Trophoblast cell (in vitro differentiated cells and primary cell): ENCODE data around the gene CDH24.

Source experiments
- DNase-seq, 2 donors: peaks; one replicate each; pipeline ENCODE4 v3.0.0-alpha.2; 2016
- H2AFZ ChIP-seq: 2 replicates; pipeline ENCODE4 v1.6.1; 2013; ENCODE audit warnings: low read length, moderate library complexity, mild to moderate bottlenecking; ENCODE audit not compliant: insufficient read depth, poor library complexity
- H2AK5ac ChIP-seq: 2 replicates; pipeline ENCODE4 v1.6.1; 2013; ENCODE audit warnings: mild to moderate bottlenecking, low read length
- H2BK120ac ChIP-seq: 2 replicates; pipeline ENCODE4 v1.6.1; 2013; ENCODE audit warnings: low read length, mild to moderate bottlenecking, moderate library complexity; ENCODE audit not compliant: insufficient read depth, poor library complexity
- H2BK12ac ChIP-seq: 2 replicates; pipeline ENCODE4 v1.6.1; 2013; ENCODE audit warnings: mild to moderate bottlenecking, low read length, moderate library complexity
- H2BK5ac ChIP-seq: 2 replicates; pipeline ENCODE4 v1.6.1; 2013; ENCODE audit warnings: low read length, low read depth, moderate library complexity, mild to moderate bottlenecking; ENCODE audit not compliant: poor library complexity
- H3K14ac ChIP-seq: 2 replicates; pipeline ENCODE4 v1.6.1; 2013; ENCODE audit warnings: mild to moderate bottlenecking, low read length
- H3K18ac ChIP-seq: 2 replicates; pipeline ENCODE4 v1.6.1; 2013; ENCODE audit warnings: mild to moderate bottlenecking, low read length
- H3K23ac ChIP-seq: 2 replicates; pipeline ENCODE4 v1.6.1; 2013; ENCODE audit warnings: low read length
- H3K27ac ChIP-seq: 2 replicates; pipeline ENCODE4 v1.5.1; 2013; ENCODE audit warnings: low read depth, mild to moderate bottlenecking, inconsistent platforms, low read length, moderate library complexity
- H3K27me3 ChIP-seq: 2 replicates; pipeline ENCODE4 v1.6.1; 2013; ENCODE audit warnings: inconsistent platforms, mild to moderate bottlenecking, low read length, moderate library complexity; ENCODE audit not compliant: insufficient read depth
- H3K36me3 ChIP-seq, 2 experiments: 1 replicate in 1 of 2; 2 replicates in 1 of 2; pipeline ENCODE4 v1.6.1; 2013; ENCODE audit warnings: low read length in 2 of 2, mild to moderate bottlenecking in 2 of 2, moderate library complexity in 1 of 2; ENCODE audit not compliant: insufficient read depth in 2 of 2, control insufficient read depth in 1 of 2
- H3K4ac ChIP-seq: 2 replicates; pipeline ENCODE4 v1.6.1; 2013; ENCODE audit warnings: low read depth, mild to moderate bottlenecking, low read length, moderate library complexity
- H3K4me1 ChIP-seq, 2 experiments: 1 replicate in 1 of 2; 2 replicates in 1 of 2; pipeline ENCODE4 v1.6.1; 2013; ENCODE audit warnings: low read length in 2 of 2, mild to moderate bottlenecking in 2 of 2, moderate library complexity in 1 of 2; ENCODE audit not compliant: insufficient read depth in 2 of 2, control insufficient read depth in 1 of 2
- H3K4me2 ChIP-seq: 2 replicates; pipeline ENCODE4 v1.6.1; 2013; ENCODE audit warnings: inconsistent platforms, mild to moderate bottlenecking, low read length, moderate library complexity
- H3K4me3 ChIP-seq: 2 replicates; pipeline ENCODE4 v1.5.1; 2013; ENCODE audit warnings: mild to moderate bottlenecking, low read depth, low read length, inconsistent platforms
- H3K79me1 ChIP-seq: one replicate; pipeline ENCODE4 v1.6.1; 2013; ENCODE audit warnings: low read length
- H3K79me2 ChIP-seq: 2 replicates; pipeline ENCODE4 v1.6.1; 2013; ENCODE audit warnings: low read length, mild to moderate bottlenecking; ENCODE audit not compliant: control insufficient read depth, insufficient read depth, poor library complexity
- H3K9ac ChIP-seq: 2 replicates; pipeline ENCODE4 v1.6.1; 2013; ENCODE audit warnings: mild to moderate bottlenecking, low read length
- H3K9me3 ChIP-seq: 2 replicates; pipeline ENCODE4 v1.6.1; 2013; ENCODE audit warnings: low read depth, mild to moderate bottlenecking, control low read depth, inconsistent platforms, low read length; ENCODE audit not compliant: insufficient read depth
- H4K12ac ChIP-seq: 2 replicates; pipeline ENCODE4 v1.6.1; 2013; ENCODE audit warnings: low read depth, mild to moderate bottlenecking, low read length, moderate library complexity
- H4K8ac ChIP-seq: 2 replicates; pipeline ENCODE4 v1.6.1; 2013; ENCODE audit warnings: low read depth, mild to moderate bottlenecking, low read length, moderate library complexity
- H4K91ac ChIP-seq: one replicate; pipeline ENCODE4 v1.6.1; 2013; ENCODE audit warnings: low read depth, mild to moderate bottlenecking, low read length, moderate library complexity
- WGBS: extraction: QIAGEN DNeasy Blood & Tissue Kit; methylation state at CpG from one replicate; pipeline ENCODE4 v1.1.7; 2013; ENCODE audit warnings: missing lambda C conversion rate; ENCODE audit not compliant: insufficient read length, insufficient coverage; ENCODE audit errors: extremely low coverage; 5-methylcytosine and 5-hydroxymethylcytosine counted together

CDH24 gene

DNA sequence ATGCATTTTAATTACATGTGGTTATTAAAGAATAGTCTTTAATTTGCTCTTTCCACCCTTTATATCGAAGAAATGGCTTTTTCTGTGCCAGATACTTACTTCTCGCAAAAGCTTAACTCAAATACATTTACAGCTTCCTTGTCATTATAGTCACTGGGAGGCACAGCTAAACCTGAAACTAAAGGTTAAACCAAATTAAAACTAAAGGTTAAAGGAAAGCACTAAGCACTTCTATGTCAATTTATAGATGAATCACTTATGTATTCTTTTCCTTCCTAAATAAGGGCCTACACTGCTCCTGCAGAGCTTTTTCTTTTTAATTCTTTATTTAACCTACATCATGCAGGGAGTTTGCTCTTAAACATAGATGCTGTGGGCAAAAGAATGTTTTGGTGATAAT, 56.5 kb downstream of the CDH24 start:
- no peak overlapping the region for H2AFZ ChIP-seq
- no peaks in the 10 kb centered on the region for H3K27me3 ChIP-seq
- H3K23ac ChIP-seq: no peak overlapping the region
- no peak overlapping the region for H3K14ac ChIP-seq
- no peak overlapping the region for H4K8ac ChIP-seq
- no peaks in the 10 kb centered on the region for H3K79me1 ChIP-seq
- H3K9me3 ChIP-seq: peaks cover 2% of the 10 kb centered on the region
- H3K4me2 ChIP-seq: no peak overlapping the region
- no peak overlapping the region for H3K18ac ChIP-seq
- H4K91ac ChIP-seq: no peak overlapping the region
- H2BK5ac ChIP-seq: no peak overlapping the region
- no peak for DNase-seq
- no peaks in the 10 kb centered on the region for H3K79me2 ChIP-seq
- H3K27ac ChIP-seq: no peak overlapping the region
- H2BK120ac ChIP-seq: no peak overlapping the region
- no peak overlapping the region for H3K9ac ChIP-seq
- no peak overlapping the region for H3K4me3 ChIP-seq
- no peak overlapping the region for H2BK12ac ChIP-seq
- H3K4me1 ChIP-seq: no peaks in the 10 kb centered on the region
- peaks cover 0 to 1% of the 10 kb centered on the region in 2 experiments for H3K36me3 ChIP-seq
- H4K12ac ChIP-seq: no peak overlapping the region
- H3K4ac ChIP-seq: no peak overlapping the region
- no peak overlapping the region for H2AK5ac ChIP-seq
- no CpG with 5 or more reads among the region's 2 CpGs for WGBS

DNA sequence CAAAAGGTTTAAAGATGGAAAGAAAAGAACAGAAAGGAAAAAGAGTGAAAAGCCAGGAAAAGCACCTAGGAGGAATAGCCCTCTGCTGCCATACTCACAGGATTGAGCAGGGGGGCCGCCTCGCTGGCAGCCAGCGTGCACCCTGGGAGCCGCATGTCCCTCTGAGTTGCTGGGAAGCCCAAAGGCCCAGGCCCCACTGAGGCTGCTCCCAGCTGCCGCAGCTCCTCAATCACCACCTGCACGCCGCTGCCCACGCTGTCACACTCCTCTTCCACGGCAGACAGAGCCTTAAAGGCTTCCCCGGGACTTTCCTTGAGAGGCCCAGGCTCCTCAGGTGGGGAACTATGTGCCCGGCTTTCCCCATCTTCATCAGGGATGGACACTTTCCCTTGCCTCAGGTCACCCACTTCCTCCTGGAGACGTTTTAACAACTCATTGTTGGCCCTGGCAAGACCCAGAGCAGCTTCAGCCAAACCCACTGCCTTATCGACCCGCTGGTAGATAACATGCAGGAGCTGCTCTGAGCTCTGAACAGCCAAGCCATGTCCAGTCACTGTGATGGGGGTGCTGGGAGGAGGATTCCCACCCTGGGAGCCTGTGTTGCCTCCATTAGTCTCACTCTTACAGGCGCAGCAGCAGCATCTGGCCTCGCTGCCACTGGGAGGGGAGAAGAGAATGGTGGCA, 58.8 kb downstream of the CDH24 start:
- H3K4me3 ChIP-seq: no peak overlapping the region
- H4K8ac ChIP-seq: no peak overlapping the region
- no CpG with 5 or more reads among the region's 16 CpGs for WGBS
- no peaks in the 10 kb centered on the region for H3K79me2 ChIP-seq
- DNase-seq: no peak
- no peak overlapping the region for H3K18ac ChIP-seq
- H2AK5ac ChIP-seq: no peak overlapping the region
- H3K36me3 ChIP-seq: peaks cover 0 to 2% of the 10 kb centered on the region in 2 experiments
- peaks cover 6 to 10% of the 10 kb centered on the region in 2 experiments for H3K4me1 ChIP-seq
- no peaks in the 10 kb centered on the region for H3K79me1 ChIP-seq
- no peak overlapping the region for H3K9ac ChIP-seq
- no peak overlapping the region for H2BK120ac ChIP-seq
- no peak overlapping the region for H3K27ac ChIP-seq
- no peak overlapping the region for H3K4ac ChIP-seq
- H3K23ac ChIP-seq: no peak overlapping the region
- no peak overlapping the region for H2AFZ ChIP-seq
- H3K4me2 ChIP-seq: no peak overlapping the region
- H3K14ac ChIP-seq: no peak overlapping the region
- no peak overlapping the region for H2BK5ac ChIP-seq
- no peak overlapping the region for H4K12ac ChIP-seq
- no peaks in the 10 kb centered on the region for H3K27me3 ChIP-seq
- no peak overlapping the region for H4K91ac ChIP-seq
- peaks cover 2% of the 10 kb centered on the region for H3K9me3 ChIP-seq
- no peak overlapping the region for H2BK12ac ChIP-seq

DNA sequence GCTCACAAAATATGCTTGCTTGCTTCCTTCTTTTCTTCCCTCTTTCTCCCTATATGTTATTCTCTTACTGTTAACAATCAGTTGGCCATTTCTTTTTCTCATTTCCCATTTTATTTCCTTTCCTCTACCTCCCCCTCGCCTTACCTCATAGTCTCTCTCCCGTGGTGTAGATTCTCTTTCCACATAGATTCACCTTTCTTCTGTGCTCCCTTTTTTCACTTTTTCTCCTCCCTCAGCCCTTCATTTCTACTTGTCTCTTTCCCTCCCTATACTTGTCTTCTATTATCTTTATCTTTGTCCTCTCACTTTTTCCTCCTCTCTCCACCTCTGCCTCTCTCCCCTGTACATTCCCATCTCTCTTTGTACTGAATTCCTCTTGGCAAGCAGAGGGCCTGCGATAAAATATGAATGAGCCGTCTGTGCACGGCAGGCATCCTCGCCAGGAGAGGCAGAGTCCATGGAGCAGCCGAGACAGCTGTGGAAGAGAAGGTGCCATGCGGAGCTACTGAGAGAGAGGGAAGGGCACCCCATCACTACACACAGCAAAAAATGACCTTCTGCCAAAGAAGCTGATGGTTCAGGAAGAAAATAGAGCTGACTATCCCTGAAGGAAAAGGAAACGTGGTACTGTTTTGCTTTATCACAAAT, 59.5 kb downstream of the CDH24 start:
- no peak overlapping the region for H3K23ac ChIP-seq
- DNase-seq: no peak
- no peak overlapping the region for H2AFZ ChIP-seq
- H2BK5ac ChIP-seq: no peak overlapping the region
- H3K4ac ChIP-seq: no peak overlapping the region
- no peak overlapping the region for H2BK120ac ChIP-seq
- no peak overlapping the region for H3K18ac ChIP-seq
- no peak overlapping the region for H4K91ac ChIP-seq
- H4K8ac ChIP-seq: no peak overlapping the region
- no peak overlapping the region for H3K27ac ChIP-seq
- H3K4me2 ChIP-seq: no peak overlapping the region
- H3K9ac ChIP-seq: no peak overlapping the region
- no peak overlapping the region for H3K4me3 ChIP-seq
- H3K79me1 ChIP-seq: no peaks in the 10 kb centered on the region
- H2BK12ac ChIP-seq: no peak overlapping the region
- H3K79me2 ChIP-seq: no peaks in the 10 kb centered on the region
- H2AK5ac ChIP-seq: no peak overlapping the region
- 100% methylated on average over 1 of the region's 9 CpGs for WGBS
- H3K4me1 ChIP-seq: peaks cover 6 to 10% of the 10 kb centered on the region in 2 experiments
- H3K9me3 ChIP-seq: peaks cover 2% of the 10 kb centered on the region
- H3K36me3 ChIP-seq: peaks cover 0 to 2% of the 10 kb centered on the region in 2 experiments
- no peak overlapping the region for H3K14ac ChIP-seq
- H4K12ac ChIP-seq: no peak overlapping the region
- H3K27me3 ChIP-seq: no peaks in the 10 kb centered on the region
